BLaER1 treated with 17β-estradiol and CSF1 and Interleukin-3, amounts not matched to agents 10 nM and 100 nM (cell line): Measurements from ENCODE around the gene SRGAP1.

Experiments used
- H3K27ac ChIP-seq, 11 experiments: shearing (Covaris generic); formaldehyde crosslinking; 2 replicates each; pipeline ENCODE4 v1.8.1; 2022
- H3K27me3 ChIP-seq, 11 experiments: shearing (Covaris generic); formaldehyde crosslinking; 2 replicates each; pipeline ENCODE4 v1.8.1; 2022
- H3K36me3 ChIP-seq, 11 experiments: shearing (Covaris generic); formaldehyde crosslinking; 2 replicates each; pipeline ENCODE4 v1.8.1; 2022
- H3K4me1 ChIP-seq, 10 experiments: shearing (Covaris generic); formaldehyde crosslinking; 2 replicates each; pipeline ENCODE4 v1.8.1; 2022
- H3K4me2 ChIP-seq, 11 experiments: shearing (Covaris generic); formaldehyde crosslinking; 2 replicates each; pipeline ENCODE4 v1.8.1; 2022
- H3K4me3 ChIP-seq, 10 experiments: shearing (Covaris generic); formaldehyde crosslinking; 2 replicates each; pipeline ENCODE4 v1.8.1; 2022
- H3K9ac ChIP-seq, 11 experiments: shearing (Covaris generic); formaldehyde crosslinking; 2 replicates each; pipeline ENCODE4 v1.8.1; 2022
- H3K9me3 ChIP-seq, 11 experiments: shearing (Covaris generic); formaldehyde crosslinking; replicated peaks in 1 of 11; 2 replicates each; pipeline ENCODE4 v1.8.1; 2022
- H4K20me1 ChIP-seq, 11 experiments: shearing (Covaris generic); formaldehyde crosslinking; 2 replicates each; pipeline ENCODE4 v1.8.1; 2022
- Cebpa-rat ChIP-seq, 11 experiments: shearing (Covaris generic); IDR thresholded peaks; 2 replicates each; pipeline ENCODE4 v1.8.1; 2022

SRGAP1 gene

GRCh38 chr12:64053117-64053516 lies 208.6 kb downstream of the SRGAP1 start:
- Histone ChIP-seq H3K4me3 (no peak overlapping the region), H3K27me3 (no peaks in the 10 kb centered on the region), H4K20me1 (no peaks in the 10 kb centered on the region), H3K9ac (no peak overlapping the region), H3K4me1 (no peaks in the 10 kb centered on the region), H3K9me3 (peaks cover 0 to 5% (median 0%) of the 10 kb centered on the region in 11 experiments; a peak in 1 of 22 replicates), H3K4me2 (no peak overlapping the region), H3K36me3 (no peaks in the 10 kb centered on the region), H3K27ac (no peak overlapping the region)
- no peak for TF ChIP-seq Cebpa-rat (IDR thresholded peaks at IDR 0.05)

- TF ChIP-seq Cebpa-rat (IDR thresholded peaks at IDR 0.05): no peak
- no peak overlapping the region for H3K4me3 ChIP-seq
- H3K27ac ChIP-seq: no peak overlapping the region
Measured at GRCh38 chr12:64054079-64054520, 209.6 kb downstream of the SRGAP1 start.

GRCh38 chr12:64056741-64057140 lies 212.2 kb downstream of the SRGAP1 start:
- no peak overlapping the region for H3K9ac ChIP-seq
- H3K4me1 ChIP-seq: peaks cover 0 to 6% (median 0%) of the 10 kb centered on the region in 10 experiments; a peak in 1 of 20 replicates
- no peaks in the 10 kb centered on the region for H3K36me3 ChIP-seq
- TF ChIP-seq Cebpa-rat (IDR thresholded peaks at IDR 0.05): no peak
- H3K9me3 ChIP-seq: no peaks in the 10 kb centered on the region; a peak in 1 of 22 replicates
- H3K27me3 ChIP-seq: no peaks in the 10 kb centered on the region
- no peak overlapping the region for H3K27ac ChIP-seq
- H4K20me1 ChIP-seq: no peaks in the 10 kb centered on the region
- no peak overlapping the region for H3K4me2 ChIP-seq
- no peak overlapping the region for H3K4me3 ChIP-seq

More at GRCh38 chr12:64054079-64054520, 209.6 kb downstream of the SRGAP1 start:
- no peaks in the 10 kb centered on the region for H4K20me1 ChIP-seq
- H3K36me3 ChIP-seq: no peaks in the 10 kb centered on the region
- H3K4me1 ChIP-seq: peaks cover 0 to 4% (median 0%) of the 10 kb centered on the region in 10 experiments; a peak in 1 of 20 replicates
- H3K9ac ChIP-seq: no peak overlapping the region
- H3K4me2 ChIP-seq: no peak overlapping the region
- peaks cover 0 to 5% (median 0%) of the 10 kb centered on the region in 11 experiments; a peak in 1 of 22 replicates for H3K9me3 ChIP-seq
- H3K27me3 ChIP-seq: no peaks in the 10 kb centered on the region

GRCh38 chr12:64057706-64058105 lies 213.2 kb downstream of the SRGAP1 start:
- no peak overlapping the region for H3K9ac ChIP-seq
- H3K36me3 ChIP-seq: no peaks in the 10 kb centered on the region
- H3K4me3 ChIP-seq: no peak overlapping the region
- H3K27ac ChIP-seq: no peak overlapping the region
- H4K20me1 ChIP-seq: no peaks in the 10 kb centered on the region
- TF ChIP-seq Cebpa-rat (IDR thresholded peaks at IDR 0.05): no peak
- H3K27me3 ChIP-seq: no peaks in the 10 kb centered on the region
- H3K4me1 ChIP-seq: peaks cover 0 to 6% (median 0%) of the 10 kb centered on the region in 10 experiments; a peak in 1 of 20 replicates
- no peak overlapping the region for H3K4me2 ChIP-seq
- H3K9me3 ChIP-seq: no peaks in the 10 kb centered on the region; a peak in 1 of 22 replicates

- Histone ChIP-seq H4K20me1 (no peaks in the 10 kb centered on the region), H3K4me2 (no peak overlapping the region), H3K9ac (no peak overlapping the region), H3K4me3 (no peak overlapping the region), H3K4me1 (peaks cover 0 to 6% (median 0%) of the 10 kb centered on the region in 10 experiments; a peak in 1 of 20 replicates), H3K36me3 (no peaks in the 10 kb centered on the region), H3K27ac (no peak overlapping the region), H3K9me3 (no peaks in the 10 kb centered on the region; a peak in 1 of 22 replicates), H3K27me3 (no peaks in the 10 kb centered on the region)
- no peak for TF ChIP-seq Cebpa-rat (IDR thresholded peaks at IDR 0.05)
Measured at GRCh38 chr12:64058541-64059265, 214.2 kb downstream of the SRGAP1 start.

GRCh38 chr12:64059685-64060084 lies 215.2 kb downstream of the SRGAP1 start:
- Histone ChIP-seq H3K36me3 (no peaks in the 10 kb centered on the region), H3K4me1 (peaks cover 0 to 6% (median 0%) of the 10 kb centered on the region in 10 experiments; a peak in 1 of 20 replicates), H3K9me3 (no peaks in the 10 kb centered on the region; a peak in 1 of 22 replicates), H3K9ac (no peak overlapping the region), H3K27ac (no peak overlapping the region), H4K20me1 (no peaks in the 10 kb centered on the region), H3K27me3 (no peaks in the 10 kb centered on the region), H3K4me2 (no peak overlapping the region), H3K4me3 (no peak overlapping the region)
- no peak for TF ChIP-seq Cebpa-rat (IDR thresholded peaks at IDR 0.05)

- Histone ChIP-seq H3K9me3 (no peaks in the 10 kb centered on the region), H3K4me2 (no peak overlapping the region), H3K36me3 (peaks cover 0 to 9% (median 0%) of the 10 kb centered on the region in 11 experiments; a peak in 1 of 22 replicates), H3K27ac (no peak overlapping the region), H3K4me1 (peaks cover 0 to 6% (median 0%) of the 10 kb centered on the region in 10 experiments; a peak in 1 of 20 replicates), H3K9ac (no peak overlapping the region), H3K27me3 (no peaks in the 10 kb centered on the region), H3K4me3 (no peak overlapping the region), H4K20me1 (no peaks in the 10 kb centered on the region)
- TF ChIP-seq Cebpa-rat (IDR thresholded peaks at IDR 0.05): no peak
Measured at GRCh38 chr12:64061868-64062375, 217.4 kb downstream of the SRGAP1 start.

- Histone ChIP-seq H3K9me3 (no peaks in the 10 kb centered on the region), H3K4me2 (no peak overlapping the region), H3K36me3 (peaks cover 0 to 9% (median 0%) of the 10 kb centered on the region in 11 experiments; a peak in 1 of 22 replicates), H3K27ac (no peak overlapping the region), H3K4me1 (peaks cover 0 to 6% (median 0%) of the 10 kb centered on the region in 10 experiments; a peak in 1 of 20 replicates), H4K20me1 (no peaks in the 10 kb centered on the region), H3K4me3 (no peak overlapping the region), H3K9ac (no peak overlapping the region), H3K27me3 (no peaks in the 10 kb centered on the region)
- no peak for TF ChIP-seq Cebpa-rat (IDR thresholded peaks at IDR 0.05)
Measured at GRCh38 chr12:64063121-64063520, 218.6 kb downstream of the SRGAP1 start.

GRCh38 chr12:64064240-64064639 lies 219.7 kb downstream of the SRGAP1 start:
- no peaks in the 10 kb centered on the region for H3K27me3 ChIP-seq
- H3K36me3 ChIP-seq: peaks cover 0 to 9% (median 0%) of the 10 kb centered on the region in 11 experiments; a peak in 1 of 22 replicates
- H3K4me1 ChIP-seq: peaks cover 0 to under 1% (median 0%) of the 10 kb centered on the region in 10 experiments; a peak in 1 of 20 replicates
- H3K4me2 ChIP-seq: no peak overlapping the region
- no peaks in the 10 kb centered on the region for H3K9me3 ChIP-seq
- no peak overlapping the region for H3K27ac ChIP-seq
- H3K9ac ChIP-seq: no peak overlapping the region
- TF ChIP-seq Cebpa-rat (IDR thresholded peaks at IDR 0.05): no peak
- no peak overlapping the region for H3K4me3 ChIP-seq
- no peaks in the 10 kb centered on the region for H4K20me1 ChIP-seq
